B cell (primary cell): ENCODE measurements around the gene PRUNE1. TPM values are rescaled to one million over a fixed set of nuclear protein-coding genes. Genes with fewer than 3 reads are reported as not detected.

Source experiments
- ATAC-seq: fragments of 200-7000 bp; cut with Tn5 transposase; one replicate; pipeline ENCODE4 v1.10.0; 2021; ENCODE audit warnings: low read depth, mild to moderate bottlenecking, moderate number of reproducible peaks, moderate library complexity
- CTCF ChIA-PET: fragments of 350-600 bp; sonication (Branson Sonifier 250); formaldehyde crosslinking; loops from one replicate; lab custom pipeline; 2021; ENCODE audit warnings: antibody characterized with exemption, inconsistent platforms; lab: Charles Lee
- POLR2A ChIA-PET: fragments of 350-600 bp; sonication (Branson Sonifier 250); formaldehyde crosslinking; loops from one replicate; lab custom pipeline; 2021; ENCODE audit warnings: antibody characterized with exemption; lab: Charles Lee
- DNase-seq: peaks from one replicate; pipeline ENCODE4 v3.0.0; 2013
- H2AFZ ChIP-seq: 2 replicates; pipeline ENCODE4 v1.6.1; 2012; ENCODE audit warnings: mild to moderate bottlenecking, low read depth, low read length; ENCODE audit not compliant: insufficient read depth, poor library complexity, severe bottlenecking
- H3K27ac ChIP-seq, 2 donors: 1 replicate in 1 of 2; 2 replicates in 1 of 2; pipeline ENCODE4 v1.5.1; 2012 to 2013; ENCODE audit warnings: low read length in 2 of 2, mild to moderate bottlenecking in 2 of 2, moderate library complexity in 1 of 2
- H3K27me3 ChIP-seq, 4 experiments: fragments of 200-600 bp in 1 of 4; sonication (generic) in 1 of 4; replicated peaks in 1 of 4; 1 replicate in 2 of 4; 2 replicates in 2 of 4; pipeline versions ENCODE4 v1.6.1 to v1.7.0; 2013 to 2016; ENCODE audit warnings: low read length in 3 of 4, mild to moderate bottlenecking in 2 of 4, mixed read lengths in 1 of 4, moderate library complexity in 1 of 4; ENCODE audit not compliant: insufficient read depth in 4 of 4, control insufficient read depth in 3 of 4; ENCODE audit errors: control extremely low read depth in 1 of 4
- H3K36me3 ChIP-seq, 2 experiments: replicated peaks in 1 of 2; 1 replicate in 1 of 2; 2 replicates in 1 of 2; pipeline versions ENCODE4 v1.6.1 to v1.7.1; 2013; ENCODE audit warnings: low read length in 1 of 2; ENCODE audit not compliant: insufficient read depth in 2 of 2, control insufficient read depth in 1 of 2; ENCODE audit errors: control extremely low read depth in 1 of 2, extremely low read depth in 1 of 2
- H3K4me1 ChIP-seq, 2 donors: fragments of 200-600 bp in 1 of 2; sonication (generic) in 1 of 2; 1 replicate in 1 of 2; 2 replicates in 1 of 2; pipeline versions ENCODE4 v1.5.1 to v1.6.1; 2013 to 2017; ENCODE audit warnings: low read length in 2 of 2; ENCODE audit not compliant: control insufficient read depth in 2 of 2, insufficient read depth in 2 of 2
- H3K4me2 ChIP-seq: replicated peaks from 2 replicates; pipeline ENCODE3; 2012; ENCODE audit warnings: mild to moderate bottlenecking, low read depth, low read length; ENCODE audit not compliant: poor library complexity, severe bottlenecking
- H3K4me3 ChIP-seq, 5 experiments: fragments of 200-600 bp in 1 of 5; sonication (generic) in 1 of 5; 1 replicate in 3 of 5; 2 replicates in 2 of 5; pipeline versions ENCODE4 v1.5.1 to v1.7.0; 2011 to 2016; ENCODE audit warnings: low read length in 4 of 5, mild to moderate bottlenecking in 4 of 5, low read depth in 2 of 5, control low read depth in 1 of 5, moderate library complexity in 1 of 5; ENCODE audit not compliant: insufficient read depth in 1 of 5; ENCODE audit errors: control extremely low read depth in 1 of 5, extremely low read depth in 1 of 5
- H3K79me2 ChIP-seq: fragments of 200-600 bp; sonication (generic); one replicate; pipeline ENCODE4 v1.6.0; 2016; ENCODE audit warnings: low read length; ENCODE audit not compliant: control insufficient read depth, insufficient read depth
- H3K9ac ChIP-seq: fragments of 200-600 bp; sonication (generic); 2 replicates; pipeline ENCODE4 v1.6.1; 2017; ENCODE audit warnings: mild to moderate bottlenecking, low read length, moderate library complexity
- H3K9me3 ChIP-seq, 3 donors: one replicate each; pipeline versions ENCODE4 v1.6.1 to v1.7.1; 2013; ENCODE audit warnings: low read length in 2 of 3; ENCODE audit not compliant: control insufficient read depth in 2 of 3, insufficient read depth in 1 of 3; ENCODE audit errors: control extremely low read depth in 1 of 3
- H4K20me1 ChIP-seq: 2 replicates; pipeline ENCODE4 v1.6.0; 2012; ENCODE audit warnings: mild to moderate bottlenecking, low read length; ENCODE audit not compliant: insufficient read depth, control insufficient read depth, poor library complexity, severe bottlenecking
- H3K27ac Mint-ChIP-seq: one replicate; pipeline ENCODE4 v1.8.0; 2021; ENCODE audit warnings: mixed read lengths
- H3K27me3 Mint-ChIP-seq: one replicate; pipeline ENCODE4 v1.8.0; 2021; ENCODE audit warnings: mixed read lengths
- H3K4me1 Mint-ChIP-seq: one replicate; pipeline ENCODE4 v1.8.0; 2021; ENCODE audit warnings: mixed read lengths
- H3K4me3 Mint-ChIP-seq: one replicate; pipeline ENCODE4 v1.8.0; 2021; ENCODE audit warnings: mixed read lengths
- H3K9me3 Mint-ChIP-seq: one replicate; pipeline ENCODE4 v1.8.0; 2022; ENCODE audit warnings: mixed read lengths; ENCODE audit not compliant: insufficient read depth
- EZH2 ChIP-seq: IDR thresholded peaks from 2 replicates; pipeline ENCODE4 v1.6.1; 2012; ENCODE audit warnings: borderline replicate concordance, low read depth, mild to moderate bottlenecking, moderate library complexity, low read length; ENCODE audit not compliant: insufficient read depth, poor library complexity, severe bottlenecking
- WGBS: methylation state at CpG from one replicate; pipeline ENCODE4 v1.1.5; 2013; ENCODE audit warnings: missing lambda C conversion rate; ENCODE audit not compliant: insufficient coverage; 5-methylcytosine and 5-hydroxymethylcytosine counted together
- intact Hi-C: fragments of 100-400 bp; cut with micrococcal nuclease; formaldehyde crosslinking; loops from one replicate; pipeline ENCODE4 v1.10.0; 2022
- polyA plus RNA-seq: library from polyadenylated mRNA; depleted of rRNA; stranded (reverse); fragments of >200 nt; gene quantifications from 2 replicates; pipeline ENCODE4 v1.2.3, GENCODE V29; 2012
- small RNA-seq: library from RNA; depleted of rRNA; stranded (forward); fragments of <200 nt; gene quantifications from one replicate; pipeline ENCODE3, GENCODE V24; 2012; ENCODE audit warnings: low replicate concordance, low read depth; ENCODE audit not compliant: insufficient read length
- total RNA-seq, 2 donors: library from RNA; stranded (reverse); fragments of 120-200 nt in 1 of 2; gene quantifications; 1 replicate in 1 of 2; 2 replicates in 1 of 2; pipeline versions ENCODE4 v1.2.3 to v1.2.4, GENCODE V29; 2013 to 2022
- TF ChIP-seq, protein P1 (sequence below): fragments of 200-600 bp; IDR thresholded peaks from one replicate; pipeline ENCODE4 v1.8.0; 2022; ENCODE audit warnings: antibody characterized with exemption, mild to moderate bottlenecking

The PRUNE1 gene
- total and polyA plus RNA-seq, 2 donors (not counting 1 experiment from before 2014, with no cell fraction given), result 15.9 to 21.3 TPM

DNA sequence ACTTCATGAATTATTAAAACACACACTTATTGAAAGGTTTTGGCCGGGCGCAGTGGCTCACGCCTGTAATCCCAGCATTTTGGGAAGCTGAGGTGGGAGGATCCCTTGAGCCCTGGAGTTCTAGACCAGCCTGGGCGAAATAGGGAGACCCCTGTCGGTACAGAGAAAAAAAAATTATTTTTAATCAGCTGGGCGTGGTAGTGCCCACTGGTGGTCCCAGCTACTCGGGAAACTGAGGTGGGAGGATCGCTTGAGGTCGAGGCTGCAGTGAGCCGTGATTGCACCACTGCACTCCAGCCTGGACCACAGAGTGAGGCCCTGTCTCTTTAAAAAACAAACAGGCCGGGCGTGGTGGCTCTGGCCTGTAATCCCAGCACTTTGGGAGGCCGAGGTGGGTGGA, 64.0 kb downstream of the PRUNE1 start:
- TF ChIP-seq EZH2, result no peak
- TF ChIP-seq, protein P1, sequence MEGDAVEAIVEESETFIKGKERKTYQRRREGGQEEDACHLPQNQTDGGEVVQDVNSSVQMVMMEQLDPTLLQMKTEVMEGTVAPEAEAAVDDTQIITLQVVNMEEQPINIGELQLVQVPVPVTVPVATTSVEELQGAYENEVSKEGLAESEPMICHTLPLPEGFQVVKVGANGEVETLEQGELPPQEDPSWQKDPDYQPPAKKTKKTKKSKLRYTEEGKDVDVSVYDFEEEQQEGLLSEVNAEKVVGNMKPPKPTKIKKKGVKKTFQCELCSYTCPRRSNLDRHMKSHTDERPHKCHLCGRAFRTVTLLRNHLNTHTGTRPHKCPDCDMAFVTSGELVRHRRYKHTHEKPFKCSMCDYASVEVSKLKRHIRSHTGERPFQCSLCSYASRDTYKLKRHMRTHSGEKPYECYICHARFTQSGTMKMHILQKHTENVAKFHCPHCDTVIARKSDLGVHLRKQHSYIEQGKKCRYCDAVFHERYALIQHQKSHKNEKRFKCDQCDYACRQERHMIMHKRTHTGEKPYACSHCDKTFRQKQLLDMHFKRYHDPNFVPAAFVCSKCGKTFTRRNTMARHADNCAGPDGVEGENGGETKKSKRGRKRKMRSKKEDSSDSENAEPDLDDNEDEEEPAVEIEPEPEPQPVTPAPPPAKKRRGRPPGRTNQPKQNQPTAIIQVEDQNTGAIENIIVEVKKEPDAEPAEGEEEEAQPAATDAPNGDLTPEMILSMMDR, result no peak
- Mint-ChIP-seq H3K27ac (no peak overlapping the region), H3K27me3 (no peaks in the 10 kb centered on the region), H3K9me3 (no peaks in the 10 kb centered on the region), H3K4me1 (peaks cover 17% of the 10 kb centered on the region), H3K4me3 (no peak overlapping the region)
- no peak overlapping the region for H3K4me3 ChIP-seq
- no peak overlapping the region for H3K9ac ChIP-seq
- H3K27me3 ChIP-seq, result no peaks in the 10 kb centered on the region
- WGBS, result 94% methylated on average over 13 of the region's 13 CpGs
- ChIA-PET POLR2A (interaction anchor here (0.6 to 3.0 kb wide), 2 partner anchors 24 to 314 kb away, joined by 5 to 13 read pairs; partner anchors contain the start of gene C1orf56), CTCF (interaction anchor here (0.6 to 5.9 kb wide), 8 partner anchors 14 to 90 kb away, joined by 3 to 82 read pairs (median 4); partner anchors contain the start of genes C1orf56, CDC42SE1 and MLLT11)
- no peak overlapping the region for H3K4me2 ChIP-seq
- peaks cover 13 to 18% of the 10 kb centered on the region in 2 donors for H3K4me1 ChIP-seq
- no peaks in the 10 kb centered on the region for H3K9me3 ChIP-seq
- H2AFZ ChIP-seq, result no peak overlapping the region
- H3K27ac ChIP-seq, result no peak overlapping the region
- intact Hi-C loops, result loop anchor here (5.0 kb wide), 1 partner anchor 180 kb away; the partner anchor contains the start of gene PSMD4
- H3K79me2 ChIP-seq, result peaks cover 26% of the 10 kb centered on the region
- DNase-seq, result no peak
- H3K36me3 ChIP-seq, result peaks cover 0 to 4% of the 10 kb centered on the region in 2 experiments
- no peaks in the 10 kb centered on the region for H4K20me1 ChIP-seq
- no peak for ATAC-seq

Small RNA genes within 50 kb of the gene (small RNA-seq; reads per million reads assigned to genes)
- not detected for gene RNU6-884P

Other genes with a start within 250 kb of the PRUNE1 start
- 221 and 241 TPM in 2 replicates for gene CTSS, start 242.7 kb upstream of the PRUNE1 start, total RNA-seq
- 89.6 and 106 TPM in 2 replicates for gene CTSS, start 242.7 kb upstream of the PRUNE1 start, polyA plus RNA-seq
- 5.3 and 5.9 TPM in 2 replicates for gene CTSK, start 200.2 kb upstream of the PRUNE1 start, total RNA-seq
- gene CTSK, start 200.2 kb upstream of the PRUNE1 start, polyA plus RNA-seq, result 6.0 and 9.2 TPM in 2 replicates
- 48.2 and 48.6 TPM in 2 replicates for gene ARNT, start 131.8 kb upstream of the PRUNE1 start, total RNA-seq
- 17.6 and 21.0 TPM in 2 replicates for gene ARNT, start 131.8 kb upstream of the PRUNE1 start, polyA plus RNA-seq
- not detected in 2 replicates for gene CTXND2, start 121.3 kb upstream of the PRUNE1 start, total RNA-seq
- not detected in 2 replicates for gene CTXND2, start 121.3 kb upstream of the PRUNE1 start, polyA plus RNA-seq
- 115 and 133 TPM in 2 replicates for gene SETDB1, start 82.1 kb upstream of the PRUNE1 start, total RNA-seq
- 57.4 and 79.6 TPM in 2 replicates for gene SETDB1, start 82.1 kb upstream of the PRUNE1 start, polyA plus RNA-seq
- 130 and 144 TPM in 2 replicates for gene CERS2, start 33.6 kb upstream of the PRUNE1 start, total RNA-seq
- gene CERS2, start 33.6 kb upstream of the PRUNE1 start, polyA plus RNA-seq, result 52.5 and 68.4 TPM in 2 replicates
- gene ANXA9, start 26.2 kb upstream of the PRUNE1 start, total RNA-seq, result 0.62 TPM in 1 of 2 replicates, not detected in the other
- 0.07 and 0.09 TPM in 2 replicates for gene ANXA9, start 26.2 kb upstream of the PRUNE1 start, polyA plus RNA-seq
- gene MINDY1, start 1.5 kb upstream of the PRUNE1 start, total RNA-seq, result 16.1 and 16.5 TPM in 2 replicates
- 4.8 and 7.6 TPM in 2 replicates for gene MINDY1, start 1.5 kb upstream of the PRUNE1 start, polyA plus RNA-seq
- gene BNIPL, start 28.1 kb downstream of the PRUNE1 start, total RNA-seq, result 1.8 and 2.5 TPM in 2 replicates
- gene BNIPL, start 28.1 kb downstream of the PRUNE1 start, polyA plus RNA-seq, result 0.81 and 2.8 TPM in 2 replicates
- gene C1orf56, start 39.3 kb downstream of the PRUNE1 start, total RNA-seq, result 4.5 and 7.6 TPM in 2 replicates
- gene C1orf56, start 39.3 kb downstream of the PRUNE1 start, polyA plus RNA-seq, result 2.4 and 2.5 TPM in 2 replicates
- gene CDC42SE1, start 51.2 kb downstream of the PRUNE1 start, total RNA-seq, result 230 and 238 TPM in 2 replicates
- gene CDC42SE1, start 51.2 kb downstream of the PRUNE1 start, polyA plus RNA-seq, result 366 and 419 TPM in 2 replicates
- 1.1 and 1.5 TPM in 2 replicates for gene MLLT11, start 51.9 kb downstream of the PRUNE1 start, total RNA-seq
- 2.4 and 2.7 TPM in 2 replicates for gene MLLT11, start 51.9 kb downstream of the PRUNE1 start, polyA plus RNA-seq
- gene GABPB2, start 62.3 kb downstream of the PRUNE1 start, total RNA-seq, result 22.4 and 22.9 TPM in 2 replicates
- 15.1 and 22.3 TPM in 2 replicates for gene GABPB2, start 62.3 kb downstream of the PRUNE1 start, polyA plus RNA-seq
- gene SEMA6C, start 138.2 kb downstream of the PRUNE1 start, total RNA-seq, result 0.86 and 1.5 TPM in 2 replicates
- gene SEMA6C, start 138.2 kb downstream of the PRUNE1 start, polyA plus RNA-seq, result 0.81 and 1.3 TPM in 2 replicates
- gene TNFAIP8L2, start 148.2 kb downstream of the PRUNE1 start, total RNA-seq, result 14.9 and 17.6 TPM in 2 replicates
- gene TNFAIP8L2, start 148.2 kb downstream of the PRUNE1 start, polyA plus RNA-seq, result 5.5 and 9.1 TPM in 2 replicates
- 5.8 TPM in 2 replicates for gene LYSMD1, start 157.5 kb downstream of the PRUNE1 start, total RNA-seq
- gene LYSMD1, start 157.5 kb downstream of the PRUNE1 start, polyA plus RNA-seq, result 0.68 and 1.4 TPM in 2 replicates
- 53.6 and 57.6 TPM in 2 replicates for gene SCNM1, start 157.7 kb downstream of the PRUNE1 start, total RNA-seq
- gene SCNM1, start 157.7 kb downstream of the PRUNE1 start, polyA plus RNA-seq, result 38.2 and 46.5 TPM in 2 replicates
- 3.5 and 5.1 TPM in 2 replicates for gene TMOD4, start 167.5 kb downstream of the PRUNE1 start, total RNA-seq
- gene TMOD4, start 167.5 kb downstream of the PRUNE1 start, polyA plus RNA-seq, result 1.7 and 2.3 TPM in 2 replicates
- gene VPS72, start 181.7 kb downstream of the PRUNE1 start, total RNA-seq, result 48.7 and 71.3 TPM in 2 replicates
- gene VPS72, start 181.7 kb downstream of the PRUNE1 start, polyA plus RNA-seq, result 30.3 and 42.1 TPM in 2 replicates
- 76.1 and 78.4 TPM in 2 replicates for gene PIP5K1A, start 190.1 kb downstream of the PRUNE1 start, total RNA-seq
- gene PIP5K1A, start 190.1 kb downstream of the PRUNE1 start, polyA plus RNA-seq, result 57.4 and 59.4 TPM in 2 replicates
- 142 and 169 TPM in 2 replicates for gene PSMD4, start 246.3 kb downstream of the PRUNE1 start, total RNA-seq
- gene PSMD4, start 246.3 kb downstream of the PRUNE1 start, polyA plus RNA-seq, result 117 and 136 TPM in 2 replicates